B cell (primary cell): Measurements from ENCODE around the gene COTL1. TPM values are rescaled to one million over a fixed set of nuclear protein-coding genes. Genes with fewer than 3 reads are reported as not detected.

Experiments used
- ATAC-seq: fragments of 200-7000 bp; cut with Tn5 transposase; one replicate; pipeline ENCODE4 v1.10.0; 2021; ENCODE audit warnings: low read depth, mild to moderate bottlenecking, moderate number of reproducible peaks, moderate library complexity
- CTCF ChIA-PET: fragments of 350-600 bp; sonication (Branson Sonifier 250); formaldehyde crosslinking; loops from one replicate; lab custom pipeline; 2021; ENCODE audit warnings: antibody characterized with exemption, inconsistent platforms; lab: Charles Lee
- POLR2A ChIA-PET: fragments of 350-600 bp; sonication (Branson Sonifier 250); formaldehyde crosslinking; loops from one replicate; lab custom pipeline; 2021; ENCODE audit warnings: antibody characterized with exemption; lab: Charles Lee
- DNase-seq: peaks from one replicate; pipeline ENCODE4 v3.0.0; 2013
- H2AFZ ChIP-seq: 2 replicates; pipeline ENCODE4 v1.6.1; 2012; ENCODE audit warnings: mild to moderate bottlenecking, low read depth, low read length; ENCODE audit not compliant: insufficient read depth, poor library complexity, severe bottlenecking
- H3K27ac ChIP-seq, 2 donors: 1 replicate in 1 of 2; 2 replicates in 1 of 2; pipeline ENCODE4 v1.5.1; 2012 to 2013; ENCODE audit warnings: low read length in 2 of 2, mild to moderate bottlenecking in 2 of 2, moderate library complexity in 1 of 2
- H3K27me3 ChIP-seq, 4 experiments: fragments of 200-600 bp in 1 of 4; sonication (generic) in 1 of 4; replicated peaks in 1 of 4; 1 replicate in 2 of 4; 2 replicates in 2 of 4; pipeline versions ENCODE4 v1.6.1 to v1.7.0; 2013 to 2016; ENCODE audit warnings: low read length in 3 of 4, mild to moderate bottlenecking in 2 of 4, mixed read lengths in 1 of 4, moderate library complexity in 1 of 4; ENCODE audit not compliant: insufficient read depth in 4 of 4, control insufficient read depth in 3 of 4; ENCODE audit errors: control extremely low read depth in 1 of 4
- H3K36me3 ChIP-seq, 2 experiments: replicated peaks in 1 of 2; 1 replicate in 1 of 2; 2 replicates in 1 of 2; pipeline versions ENCODE4 v1.6.1 to v1.7.1; 2013; ENCODE audit warnings: low read length in 1 of 2; ENCODE audit not compliant: insufficient read depth in 2 of 2, control insufficient read depth in 1 of 2; ENCODE audit errors: control extremely low read depth in 1 of 2, extremely low read depth in 1 of 2
- H3K4me1 ChIP-seq, 2 donors: fragments of 200-600 bp in 1 of 2; sonication (generic) in 1 of 2; 1 replicate in 1 of 2; 2 replicates in 1 of 2; pipeline versions ENCODE4 v1.5.1 to v1.6.1; 2013 to 2017; ENCODE audit warnings: low read length in 2 of 2; ENCODE audit not compliant: control insufficient read depth in 2 of 2, insufficient read depth in 2 of 2
- H3K4me2 ChIP-seq: replicated peaks from 2 replicates; pipeline ENCODE3; 2012; ENCODE audit warnings: mild to moderate bottlenecking, low read depth, low read length; ENCODE audit not compliant: poor library complexity, severe bottlenecking
- H3K4me3 ChIP-seq, 5 experiments: fragments of 200-600 bp in 1 of 5; sonication (generic) in 1 of 5; 1 replicate in 3 of 5; 2 replicates in 2 of 5; pipeline versions ENCODE4 v1.5.1 to v1.7.0; 2011 to 2016; ENCODE audit warnings: low read length in 4 of 5, mild to moderate bottlenecking in 4 of 5, low read depth in 2 of 5, control low read depth in 1 of 5, moderate library complexity in 1 of 5; ENCODE audit not compliant: insufficient read depth in 1 of 5; ENCODE audit errors: control extremely low read depth in 1 of 5, extremely low read depth in 1 of 5
- H3K79me2 ChIP-seq: fragments of 200-600 bp; sonication (generic); one replicate; pipeline ENCODE4 v1.6.0; 2016; ENCODE audit warnings: low read length; ENCODE audit not compliant: control insufficient read depth, insufficient read depth
- H3K9ac ChIP-seq: fragments of 200-600 bp; sonication (generic); 2 replicates; pipeline ENCODE4 v1.6.1; 2017; ENCODE audit warnings: mild to moderate bottlenecking, low read length, moderate library complexity
- H3K9me3 ChIP-seq, 3 donors: one replicate each; pipeline versions ENCODE4 v1.6.1 to v1.7.1; 2013; ENCODE audit warnings: low read length in 2 of 3; ENCODE audit not compliant: control insufficient read depth in 2 of 3, insufficient read depth in 1 of 3; ENCODE audit errors: control extremely low read depth in 1 of 3
- H4K20me1 ChIP-seq: 2 replicates; pipeline ENCODE4 v1.6.0; 2012; ENCODE audit warnings: mild to moderate bottlenecking, low read length; ENCODE audit not compliant: insufficient read depth, control insufficient read depth, poor library complexity, severe bottlenecking
- H3K27ac Mint-ChIP-seq: one replicate; pipeline ENCODE4 v1.8.0; 2021; ENCODE audit warnings: mixed read lengths
- H3K27me3 Mint-ChIP-seq: one replicate; pipeline ENCODE4 v1.8.0; 2021; ENCODE audit warnings: mixed read lengths
- H3K4me1 Mint-ChIP-seq: one replicate; pipeline ENCODE4 v1.8.0; 2021; ENCODE audit warnings: mixed read lengths
- H3K4me3 Mint-ChIP-seq: one replicate; pipeline ENCODE4 v1.8.0; 2021; ENCODE audit warnings: mixed read lengths
- H3K9me3 Mint-ChIP-seq: one replicate; pipeline ENCODE4 v1.8.0; 2022; ENCODE audit warnings: mixed read lengths; ENCODE audit not compliant: insufficient read depth
- EZH2 ChIP-seq: IDR thresholded peaks from 2 replicates; pipeline ENCODE4 v1.6.1; 2012; ENCODE audit warnings: borderline replicate concordance, low read depth, mild to moderate bottlenecking, moderate library complexity, low read length; ENCODE audit not compliant: insufficient read depth, poor library complexity, severe bottlenecking
- WGBS: methylation state at CpG from one replicate; pipeline ENCODE4 v1.1.5; 2013; ENCODE audit warnings: missing lambda C conversion rate; ENCODE audit not compliant: insufficient coverage; 5-methylcytosine and 5-hydroxymethylcytosine counted together
- intact Hi-C: fragments of 100-400 bp; cut with micrococcal nuclease; formaldehyde crosslinking; loops from one replicate; pipeline ENCODE4 v1.10.0; 2022
- polyA plus RNA-seq: library from polyadenylated mRNA; depleted of rRNA; stranded (reverse); fragments of >200 nt; gene quantifications from 2 replicates; pipeline ENCODE4 v1.2.3, GENCODE V29; 2012
- total RNA-seq, 2 donors: library from RNA; stranded (reverse); fragments of 120-200 nt in 1 of 2; gene quantifications; 1 replicate in 1 of 2; 2 replicates in 1 of 2; pipeline versions ENCODE4 v1.2.3 to v1.2.4, GENCODE V29; 2013 to 2022
- TF ChIP-seq, protein P1 (sequence below): fragments of 200-600 bp; IDR thresholded peaks from one replicate; pipeline ENCODE4 v1.8.0; 2022; ENCODE audit warnings: antibody characterized with exemption, mild to moderate bottlenecking

Gene COTL1
- total and polyA plus RNA-seq, 2 donors (not counting 1 experiment from before 2014, with no cell fraction given), result 158 to 264 TPM

- TF ChIP-seq, protein P1, sequence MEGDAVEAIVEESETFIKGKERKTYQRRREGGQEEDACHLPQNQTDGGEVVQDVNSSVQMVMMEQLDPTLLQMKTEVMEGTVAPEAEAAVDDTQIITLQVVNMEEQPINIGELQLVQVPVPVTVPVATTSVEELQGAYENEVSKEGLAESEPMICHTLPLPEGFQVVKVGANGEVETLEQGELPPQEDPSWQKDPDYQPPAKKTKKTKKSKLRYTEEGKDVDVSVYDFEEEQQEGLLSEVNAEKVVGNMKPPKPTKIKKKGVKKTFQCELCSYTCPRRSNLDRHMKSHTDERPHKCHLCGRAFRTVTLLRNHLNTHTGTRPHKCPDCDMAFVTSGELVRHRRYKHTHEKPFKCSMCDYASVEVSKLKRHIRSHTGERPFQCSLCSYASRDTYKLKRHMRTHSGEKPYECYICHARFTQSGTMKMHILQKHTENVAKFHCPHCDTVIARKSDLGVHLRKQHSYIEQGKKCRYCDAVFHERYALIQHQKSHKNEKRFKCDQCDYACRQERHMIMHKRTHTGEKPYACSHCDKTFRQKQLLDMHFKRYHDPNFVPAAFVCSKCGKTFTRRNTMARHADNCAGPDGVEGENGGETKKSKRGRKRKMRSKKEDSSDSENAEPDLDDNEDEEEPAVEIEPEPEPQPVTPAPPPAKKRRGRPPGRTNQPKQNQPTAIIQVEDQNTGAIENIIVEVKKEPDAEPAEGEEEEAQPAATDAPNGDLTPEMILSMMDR, result no peak
- no peak for TF ChIP-seq EZH2
- Histone ChIP-seq H3K9ac (no peak overlapping the region), H3K4me3 (no peak overlapping the region), H3K36me3 (no peaks in the 10 kb centered on the region), H3K4me1 (peaks cover 4 to 10% of the 10 kb centered on the region in 2 donors), H3K4me2 (no peak overlapping the region), H3K79me2 (no peaks in the 10 kb centered on the region), H4K20me1 (no peaks in the 10 kb centered on the region), H3K27me3 (peaks cover 0 to 4% (median 0%) of the 10 kb centered on the region in 4 experiments), H3K27ac (no peak overlapping the region), H2AFZ (no peak overlapping the region), H3K9me3 (no peaks in the 10 kb centered on the region)
- ATAC-seq (no peak), DNase-seq (no peak)
- no peak overlapping the region for H3K4me3 Mint-ChIP-seq
- WGBS, result 98% methylated on average over 11 of the region's 11 CpGs
- intact Hi-C loops, result no loop called here
- peaks cover 17% of the 10 kb centered on the region for H3K4me1 Mint-ChIP-seq
- no peak overlapping the region for H3K27ac Mint-ChIP-seq
- no peaks in the 10 kb centered on the region for H3K9me3 Mint-ChIP-seq
- ChIA-PET POLR2A (interaction anchor here (0.7 kb wide), 3 partner anchors 10 to 45 kb away, joined by 3 to 4 read pairs (median 4); no protein-coding TSS in a partner anchor), CTCF (interaction anchor here (1.0 to 1.5 kb wide), 2 partner anchors 68 to 184 kb away, joined by 3 to 4 read pairs; no protein-coding TSS in a partner anchor)
- no peaks in the 10 kb centered on the region for H3K27me3 Mint-ChIP-seq
These were observed 63.1 kb downstream of the COTL1 start for GRCh38 chr16:84554627-84555328.

- 79% methylated on average over 10 of the region's 11 CpGs for WGBS
- Histone ChIP-seq H3K79me2 (no peaks in the 10 kb centered on the region), H4K20me1 (no peaks in the 10 kb centered on the region), H3K27ac (no peak overlapping the region), H3K9me3 (no peaks in the 10 kb centered on the region), H2AFZ (no peak overlapping the region), H3K4me2 (no peak overlapping the region), H3K27me3 (peaks cover 0 to 4% (median 0%) of the 10 kb centered on the region in 4 experiments), H3K9ac (no peak overlapping the region), H3K4me1 (peaks cover 4 to 10% of the 10 kb centered on the region in 2 donors), H3K36me3 (no peaks in the 10 kb centered on the region), H3K4me3 (no peak overlapping the region)
- POLR2A ChIA-PET, result interaction anchor here (0.7 kb wide), 2 partner anchors 11 to 45 kb away, joined by 3 to 4 read pairs; no protein-coding TSS in a partner anchor
- no peak for ATAC-seq
- Mint-ChIP-seq H3K9me3 (no peaks in the 10 kb centered on the region), H3K27ac (no peak overlapping the region), H3K27me3 (no peaks in the 10 kb centered on the region), H3K4me1 (peaks cover 17% of the 10 kb centered on the region), H3K4me3 (no peak overlapping the region)
- CTCF ChIA-PET, result interaction anchor here (1.5 kb wide), 1 partner anchor 184 kb away, joined by 4 read pairs; no protein-coding TSS in a partner anchor
- no peak for DNase-seq
- TF ChIP-seq, protein P1, result no peak
- no peak for TF ChIP-seq EZH2
- intact Hi-C loops, result loop anchor here (2.0 kb wide), 1 partner anchor 39 kb away; no protein-coding TSS in a partner anchor
These were observed 63.9 kb downstream of the COTL1 start for GRCh38 chr16:84553873-84554399.
